A549 (cell line): ENCODE results near the gene LVRN. TPM values are rescaled to one million over a fixed set of nuclear protein-coding genes. Genes with fewer than 3 reads are reported as not detected.
A peak's percentile ranks its signal among the peaks of the same experiment; 100 is the strongest.

ENCODE experiments used
- ATAC-seq, 2 experiments: fragments of 200-7000 bp in 1 of 2; fragments of >200 bp in 1 of 2; cut with Nextera tagmentation in 1 of 2; cut with Tn5 transposase in 1 of 2; 3 replicates each; pipeline versions ENCODE4 v1.8.0 to v1.9.1; 2018 to 2020; ENCODE audit warnings: mild to moderate bottlenecking in 1 of 2, moderate library complexity in 1 of 2
- CTCF ChIA-PET: fragments of 300-600 bp; sonication (Branson Sonifier 250); formaldehyde crosslinking; extraction: SDS; loops from one replicate; lab custom pipeline; 2021; ENCODE audit warnings: antibody characterized with exemption, inconsistent platforms; lab: Yijun Ruan, JAX
- POLR2A ChIA-PET: fragments of 350-600 bp; formaldehyde crosslinking; extraction: SDS; loops from one replicate; lab custom pipeline; 2021; ENCODE audit warnings: antibody characterized with exemption, inconsistent platforms; lab: Yijun Ruan, JAX
- DNase-seq, 2 experiments: peaks; one replicate each; pipeline versions ENCODE4 v3.0.0 to v3.0.0-alpha.2; 2011 to 2016; ENCODE audit warnings: low read depth in 1 of 2, low spot score in 1 of 2
- FAIRE-seq: peaks from 2 replicates; lab custom pipeline; 2011; peaks lifted over from hg19 to GRCh38; lab: Jason Lieb, UNC
- H3K27ac ChIP-seq, 2 experiments: fragments of >200 bp; sonication (Bioruptor Twin); formaldehyde crosslinking; 3 replicates each; pipeline ENCODE4 v1.5.1; 2016 to 2017
- H3K4me1 ChIP-seq: fragments of >200 bp; sonication (Bioruptor Twin); formaldehyde crosslinking; 3 replicates; pipeline ENCODE4 v1.6.1; 2016
- H3K4me2 ChIP-seq: fragments of >200 bp; sonication (Bioruptor Twin); formaldehyde crosslinking; 3 replicates; pipeline ENCODE4 v1.6.1; 2016
- H3K4me3 ChIP-seq: fragments of >200 bp; sonication (Bioruptor Twin); formaldehyde crosslinking; 3 replicates; pipeline ENCODE4 v1.5.1; 2016
- H3K9me3 ChIP-seq: fragments of >200 bp; sonication (Bioruptor Twin); formaldehyde crosslinking; 3 replicates; pipeline ENCODE4 v1.6.1; 2016
- BCL3 ChIP-seq: fragments of >200 bp; sonication (Bioruptor Twin); formaldehyde crosslinking; IDR thresholded peaks from 3 replicates; pipeline ENCODE4 v1.6.1; 2016
- BHLHE40 ChIP-seq: IDR thresholded peaks from 2 replicates; pipeline ENCODE4 v1.6.1; 2012; ENCODE audit warnings: low read depth, low read length, inconsistent platforms
- CHD2 ChIP-seq: fragments of 150-350 bp; IDR thresholded peaks from 2 replicates; pipeline ENCODE4 v1.6.1; 2014; ENCODE audit warnings: low read length; ENCODE audit not compliant: partially characterized antibody
- EHMT2 ChIP-seq: fragments of 200-600 bp; sonication (generic); IDR thresholded peaks from 2 replicates; pipeline ENCODE4 v1.6.1; 2016; ENCODE audit warnings: antibody characterized with exemption, low read depth, mild to moderate bottlenecking, moderate library complexity
- ESRRA ChIP-seq: fragments of 150-350 bp; IDR thresholded peaks from 2 replicates; pipeline ENCODE4 v1.6.1; 2014; ENCODE audit warnings: mild to moderate bottlenecking, low read length, borderline replicate concordance
- HES2 ChIP-seq: fragments of >200 bp; sonication (Bioruptor Twin); formaldehyde crosslinking; IDR thresholded peaks from 2 replicates; pipeline ENCODE4 v1.6.1; 2016
- HMGXB4 ChIP-seq: fragments of 250-450 bp; sonication (Bioruptor Pico); IDR thresholded peaks from 2 replicates; pipeline ENCODE4 v1.5.0; 2021; ENCODE audit warnings: mild to moderate bottlenecking, moderate library complexity, borderline replicate concordance
- JUN ChIP-seq, 2 experiments: fragments of >200 bp; sonication (Bioruptor Twin); formaldehyde crosslinking; IDR thresholded peaks; 2 replicates in 1 of 2; 3 replicates in 1 of 2; pipeline ENCODE4 v1.6.1; 2016 to 2017
- KDM1A ChIP-seq: fragments of 200-600 bp; sonication (generic); IDR thresholded peaks from 2 replicates; pipeline ENCODE4 v1.6.1; 2016; ENCODE audit warnings: low read depth, mild to moderate bottlenecking
- KDM5A ChIP-seq: fragments of 200-600 bp; sonication (generic); IDR thresholded peaks from 2 replicates; pipeline ENCODE4 v1.6.1; 2016; ENCODE audit warnings: antibody characterized with exemption, mild to moderate bottlenecking
- MAFK ChIP-seq: fragments of 450-650 bp; IDR thresholded peaks from 2 replicates; pipeline ENCODE4 v1.6.1; 2014; ENCODE audit not compliant: partially characterized antibody
- PBX3 ChIP-seq: IDR thresholded peaks from 2 replicates; pipeline ENCODE4 v1.6.1; 2012
- REST ChIP-seq: fragments of 200-600 bp; sonication (generic); IDR thresholded peaks from 2 replicates; pipeline ENCODE4 v1.6.1; 2016; ENCODE audit warnings: antibody characterized with exemption, mild to moderate bottlenecking, moderate library complexity
- RNF2 ChIP-seq: fragments of 200-600 bp; sonication (generic); IDR thresholded peaks from 2 replicates; pipeline ENCODE4 v1.6.1; 2016; ENCODE audit warnings: low read depth, mild to moderate bottlenecking, antibody characterized with exemption, moderate library complexity, borderline replicate concordance
- USF2 ChIP-seq: fragments of 450-650 bp; IDR thresholded peaks from 2 replicates; pipeline ENCODE4 v1.6.1; 2014; ENCODE audit warnings: antibody characterized with exemption
- WGBS: methylation state at CpG from one replicate; pipeline ENCODE4 v1.1.6; 2017; ENCODE audit errors: missing lambda C conversion rate; 5-methylcytosine and 5-hydroxymethylcytosine counted together
- polyA plus RNA-seq, 4 experiments: library from polyadenylated mRNA; depleted of rRNA in 3 of 4; stranded (reverse); fragments of >200 nt; fragmentation: RNase III in 1 of 4; extraction: RNeasy Plus Mini Kit Qiagen cat#74134 plus additional on column Dnase treatment in 1 of 4; gene quantifications; 2 replicates in 3 of 4; 3 replicates in 1 of 4; pipeline ENCODE4 v1.2.3, GENCODE V29; 2011 to 2017

Gene LVRN
- polyA plus RNA-seq, 2 of the 4 experiments (the other 2 are of a cell fraction), result 0.06 to 0.16 TPM

- CTCF ChIA-PET, result no interaction called here
- Histone ChIP-seq H3K9me3 (no peaks in the 10 kb centered on the region), H3K4me1 (no peaks in the 10 kb centered on the region), H3K27ac (no peak overlapping the region), H3K4me3 (no peak overlapping the region), H3K4me2 (no peak overlapping the region)
- DNase-seq (no peak), FAIRE-seq (no peak), ATAC-seq (no peak)
- no peak for TF ChIP-seq CHD2
- WGBS, result 16% methylated on average over 4 of the region's 4 CpGs
- POLR2A ChIA-PET, result no interaction called here
Observed at GRCh38 chr5:115977096-115977495, 14.8 kb downstream of the LVRN start.

- no peak overlapping the region for H3K27ac ChIP-seq
- H3K9me3 ChIP-seq, result no peaks in the 10 kb centered on the region
- ChIA-PET CTCF (no interaction called here), POLR2A (no interaction called here)
- WGBS, result 27% methylated on average over 2 of the region's 2 CpGs
- no peak overlapping the region for H3K4me2 ChIP-seq
- ATAC-seq (no peak), FAIRE-seq (no peak), DNase-seq (no peak)
- no peaks in the 10 kb centered on the region for H3K4me1 ChIP-seq
- H3K4me3 ChIP-seq, result no peak overlapping the region
- TF ChIP-seq ESRRA (no peak), KDM1A (no peak), HES2 (no peak), EHMT2 (no peak), KDM5A (no peak), BHLHE40 (no peak), HMGXB4 (CRISPR knock-in tag) (no peak), BCL3 (no peak)
Observed at GRCh38 chr5:115977988-115978387, 15.7 kb downstream of the LVRN start.

- Histone ChIP-seq H3K4me2 (no peak overlapping the region), H3K9me3 (no peaks in the 10 kb centered on the region), H3K27ac (no peak overlapping the region), H3K4me1 (no peaks in the 10 kb centered on the region), H3K4me3 (no peak overlapping the region)
- ChIA-PET CTCF (interaction anchor here (1.1 kb wide), 1 partner anchor 90 kb away, joined by 3 read pairs; no protein-coding TSS in a partner anchor), POLR2A (no interaction called here)
- no peak for FAIRE-seq
- WGBS, result 47% methylated on average over 2 of the region's 2 CpGs
- no peak for TF ChIP-seq CHD2
- TF ChIP-seq JUN (IDR thresholded peaks at IDR 0.05), result no peak
- no peak for TF ChIP-seq RNF2
- TF ChIP-seq MAFK, result peak; percentile 47
- no peak for TF ChIP-seq PBX3
- no peak for TF ChIP-seq USF2
- TF ChIP-seq ESRRA, result no peak
- TF ChIP-seq REST, result no peak
- DNase-seq, result no peak
- ATAC-seq, result no peak
Observed at GRCh38 chr5:115978779-115979178, 16.5 kb downstream of the LVRN start.
